DND-41 (cell line): ENCODE results near the gene RPL29.

Experiments
- ATAC-seq: fragments of 200-7000 bp; cut with Tn5 transposase; 3 replicates; pipeline ENCODE4 v1.9.1; 2021; ENCODE audit warnings: low read depth; ENCODE audit not compliant: insufficient read depth
- DNase-seq: peaks from one replicate; pipeline ENCODE4 v3.0.0-alpha.2; 2020
- H2AFZ ChIP-seq: 2 replicates; pipeline ENCODE4 v1.6.0; 2012; ENCODE audit warnings: low read depth, low read length
- H3K27ac ChIP-seq: 2 replicates; pipeline ENCODE4 v1.5.1; 2012; ENCODE audit warnings: low read length, inconsistent platforms
- H3K27me3 ChIP-seq: fragments of 200-600 bp; sonication (generic); 2 replicates; pipeline ENCODE4 v1.6.0; 2012; ENCODE audit warnings: low read length, mild to moderate bottlenecking, inconsistent platforms; ENCODE audit not compliant: insufficient read depth, poor library complexity
- H3K36me3 ChIP-seq: 2 replicates; pipeline ENCODE4 v1.5.1; 2012; ENCODE audit warnings: low read length, inconsistent platforms; ENCODE audit not compliant: insufficient read depth
- H3K4me1 ChIP-seq: 2 replicates; pipeline ENCODE4 v1.5.1; 2012; ENCODE audit warnings: mild to moderate bottlenecking, low read length; ENCODE audit not compliant: insufficient read depth
- H3K4me2 ChIP-seq: 2 replicates; pipeline ENCODE4 v1.6.0; 2012; ENCODE audit warnings: mild to moderate bottlenecking, moderate library complexity, low read length, inconsistent platforms; ENCODE audit not compliant: insufficient read depth
- H3K4me3 ChIP-seq, 2 experiments: fragments of 200-600 bp in 1 of 2; shearing (Covaris generic) in 1 of 2; 2 replicates each; pipeline ENCODE4 v1.5.1; 2012 to 2016; ENCODE audit warnings: inconsistent platforms in 2 of 2, low read length in 2 of 2, mild to moderate bottlenecking in 2 of 2, low read depth in 1 of 2, moderate library complexity in 1 of 2
- H3K79me2 ChIP-seq: 2 replicates; pipeline ENCODE4 v1.6.0; 2012; ENCODE audit warnings: low read length, inconsistent platforms; ENCODE audit not compliant: insufficient read depth
- H3K9ac ChIP-seq: 2 replicates; pipeline ENCODE4 v1.6.0; 2012; ENCODE audit warnings: low read depth, mild to moderate bottlenecking, inconsistent platforms, low read length, moderate library complexity
- H3K9me3 ChIP-seq: 2 replicates; pipeline ENCODE4 v1.5.1; 2012; ENCODE audit warnings: low read length, moderate library complexity, mild to moderate bottlenecking, inconsistent platforms; ENCODE audit not compliant: insufficient read depth, severe bottlenecking
- H4K20me1 ChIP-seq: 2 replicates; pipeline ENCODE4 v1.6.0; 2012; ENCODE audit warnings: low read length; ENCODE audit not compliant: insufficient read depth
- CTCF ChIP-seq: IDR thresholded peaks from 2 replicates; pipeline ENCODE4 v1.5.1; 2012; ENCODE audit warnings: borderline replicate concordance, low read length, moderate library complexity, mild to moderate bottlenecking; ENCODE audit not compliant: poor library complexity, severe bottlenecking; ENCODE audit errors: extremely low read depth
- EZH2 ChIP-seq: IDR thresholded peaks from 3 replicates; pipeline ENCODE4 v1.6.1; 2012; ENCODE audit warnings: borderline replicate concordance, low read depth, mild to moderate bottlenecking, moderate library complexity, low read length, inconsistent platforms; ENCODE audit not compliant: severe bottlenecking

The RPL29 gene

GRCh38 chr3:52029535-52029934 lies 33.8 kb upstream of the RPL29 start:
- H3K4me1 ChIP-seq = no peaks in the 10 kb centered on the region
- H3K9me3 ChIP-seq = no peaks in the 10 kb centered on the region
- H3K27me3 ChIP-seq = no peaks in the 10 kb centered on the region
- no peak overlapping the region for H2AFZ ChIP-seq
- H4K20me1 ChIP-seq = no peaks in the 10 kb centered on the region
- TF ChIP-seq EZH2 = no peak
- no peak for TF ChIP-seq CTCF
- H3K9ac ChIP-seq = no peak overlapping the region
- no peak overlapping the region for H3K4me3 ChIP-seq
- H3K36me3 ChIP-seq = no peaks in the 10 kb centered on the region
- no peak overlapping the region for H3K4me2 ChIP-seq
- H3K79me2 ChIP-seq = no peaks in the 10 kb centered on the region
- DNase-seq (no peak), ATAC-seq (no peak)
- no peak overlapping the region for H3K27ac ChIP-seq

GRCh38 chr3:52029053-52029452 lies 33.4 kb upstream of the RPL29 start:
- Histone ChIP-seq H3K4me1 (no peaks in the 10 kb centered on the region), H3K79me2 (no peaks in the 10 kb centered on the region), H3K27me3 (no peaks in the 10 kb centered on the region), H3K4me2 (no peak overlapping the region), H2AFZ (no peak overlapping the region), H3K9me3 (no peaks in the 10 kb centered on the region), H3K36me3 (no peaks in the 10 kb centered on the region), H3K4me3 (no peak overlapping the region), H3K27ac (no peak overlapping the region), H4K20me1 (no peaks in the 10 kb centered on the region), H3K9ac (no peak overlapping the region)
- DNase-seq = no peak
- no peak for ATAC-seq
- TF ChIP-seq EZH2 (no peak), CTCF (no peak)

GRCh38 chr3:52028572-52028971 lies 32.9 kb upstream of the RPL29 start:
- no peaks in the 10 kb centered on the region for H4K20me1 ChIP-seq
- DNase-seq (no peak), ATAC-seq (no peak)
- no peaks in the 10 kb centered on the region for H3K79me2 ChIP-seq
- no peaks in the 10 kb centered on the region for H3K36me3 ChIP-seq
- H3K4me1 ChIP-seq = no peaks in the 10 kb centered on the region
- H3K4me3 ChIP-seq = no peak overlapping the region
- H3K27me3 ChIP-seq = no peaks in the 10 kb centered on the region
- H3K9me3 ChIP-seq = no peaks in the 10 kb centered on the region
- TF ChIP-seq EZH2 = no peak
- no peak overlapping the region for H2AFZ ChIP-seq
- no peak overlapping the region for H3K9ac ChIP-seq
- H3K27ac ChIP-seq = no peak overlapping the region
- no peak overlapping the region for H3K4me2 ChIP-seq

GRCh38 chr3:52026041-52026440 lies 30.3 kb upstream of the RPL29 start:
- no peak overlapping the region for H3K4me3 ChIP-seq
- no peaks in the 10 kb centered on the region for H4K20me1 ChIP-seq
- H3K36me3 ChIP-seq = no peaks in the 10 kb centered on the region
- ATAC-seq (no peak), DNase-seq (no peak)
- H3K27me3 ChIP-seq = no peaks in the 10 kb centered on the region
- TF ChIP-seq EZH2 (no peak), CTCF (no peak)
- no peak overlapping the region for H3K27ac ChIP-seq
- no peaks in the 10 kb centered on the region for H3K79me2 ChIP-seq
- H2AFZ ChIP-seq = no peak overlapping the region
- no peak overlapping the region for H3K9ac ChIP-seq
- no peaks in the 10 kb centered on the region for H3K9me3 ChIP-seq
- H3K4me2 ChIP-seq = no peak overlapping the region
- H3K4me1 ChIP-seq = no peaks in the 10 kb centered on the region
